Liver (tissue), 10 donors: ENCODE data around the gene NTN1. TPM values are rescaled to one million over a fixed set of nuclear protein-coding genes. Genes with fewer than 3 reads are reported as not detected.

Experiments
- DNase-seq: peaks from one replicate; pipeline ENCODE4 v3.0.0-alpha.2; 2017; ENCODE audit warnings: low spot score
- H3K27ac ChIP-seq, 2 donors: one replicate each; pipeline ENCODE4 v1.7.0; 2013; ENCODE audit warnings: inconsistent platforms in 2 of 2, low read length in 2 of 2, control low read depth in 1 of 2, low read depth in 1 of 2, mild to moderate bottlenecking in 1 of 2
- H3K27me3 ChIP-seq, 4 donors: one replicate each; pipeline versions ENCODE4 v1.6.1 to v1.7.0; 2013; ENCODE audit warnings: low read length in 3 of 4, inconsistent platforms in 1 of 4, mild to moderate bottlenecking in 1 of 4, moderate library complexity in 1 of 4; ENCODE audit not compliant: control insufficient read depth in 4 of 4, insufficient read depth in 4 of 4
- H3K36me3 ChIP-seq, 4 donors: one replicate each; pipeline versions ENCODE4 v1.6.1 to v1.7.0; 2013; ENCODE audit warnings: low read length in 3 of 4, mild to moderate bottlenecking in 3 of 4, low read depth in 1 of 4, moderate library complexity in 1 of 4; ENCODE audit not compliant: control insufficient read depth in 4 of 4, insufficient read depth in 3 of 4
- H3K4me1 ChIP-seq, 4 donors: one replicate each; pipeline versions ENCODE4 v1.6.1 to v1.7.0; 2013; ENCODE audit warnings: low read length in 3 of 4, mild to moderate bottlenecking in 3 of 4, moderate library complexity in 1 of 4; ENCODE audit not compliant: control insufficient read depth in 4 of 4, insufficient read depth in 4 of 4
- H3K4me3 ChIP-seq, 3 donors: one replicate each; pipeline versions ENCODE4 v1.6.1 to v1.7.0; 2013; ENCODE audit warnings: low read length in 3 of 3, control low read depth in 1 of 3, low read depth in 1 of 3, mild to moderate bottlenecking in 1 of 3
- H3K9ac ChIP-seq, 2 donors: one replicate each; pipeline ENCODE4 v1.7.0; 2013; ENCODE audit warnings: low read length in 2 of 2, mild to moderate bottlenecking in 2 of 2, moderate library complexity in 2 of 2, control low read depth in 1 of 2, low read depth in 1 of 2
- H3K9me3 ChIP-seq, 4 donors: one replicate each; pipeline versions ENCODE4 v1.6.1 to v1.7.0; 2013; ENCODE audit warnings: low read length in 3 of 4; ENCODE audit not compliant: control insufficient read depth in 4 of 4
- EGR1 ChIP-seq, 2 donors: IDR thresholded peaks; 2 replicates each; pipeline ENCODE4 v1.6.1; 2016 to 2018; ENCODE audit warnings: antibody characterized with exemption in 2 of 2, low read depth in 2 of 2
- WGBS: extraction: QIAGEN DNeasy Blood & Tissue Kit; methylation state at CpG from one replicate; pipeline ENCODE4 v1.1.7; 2013; 5-methylcytosine and 5-hydroxymethylcytosine counted together
- polyA plus RNA-seq, 2 donors: library from polyadenylated mRNA; stranded (reverse) in 1 of 2; unstranded in 1 of 2; fragments of 200-250 nt in 1 of 2; fragments of >200 nt in 1 of 2; fragmentation: Nextera tagmentation in 1 of 2; extraction: Ambion mirVana in 1 of 2; gene quantifications; one replicate each; pipeline versions ENCODE4 v1.2.1 to v1.2.3, GENCODE V29; 2013 to 2015
- small RNA-seq: library from RNA; depleted of rRNA; stranded (forward); fragments of <200 nt; gene quantifications from one replicate; pipeline ENCODE3, GENCODE V24; 2014
- total RNA-seq, 2 donors: library from RNA; depleted of rRNA; stranded (reverse); fragments of >200 nt; gene quantifications; one replicate each; pipeline ENCODE4 v1.2.3, GENCODE V29; 2014
- donor health status: healthy.
- donor health status: healthy.
- donor health status: healthy.
- donor health status: healthy.
- donor health status: healthy.

NTN1 gene
- total and polyA plus RNA-seq, 4 donors: 0.14 to 8.7 (median 4.3) TPM

DNA sequence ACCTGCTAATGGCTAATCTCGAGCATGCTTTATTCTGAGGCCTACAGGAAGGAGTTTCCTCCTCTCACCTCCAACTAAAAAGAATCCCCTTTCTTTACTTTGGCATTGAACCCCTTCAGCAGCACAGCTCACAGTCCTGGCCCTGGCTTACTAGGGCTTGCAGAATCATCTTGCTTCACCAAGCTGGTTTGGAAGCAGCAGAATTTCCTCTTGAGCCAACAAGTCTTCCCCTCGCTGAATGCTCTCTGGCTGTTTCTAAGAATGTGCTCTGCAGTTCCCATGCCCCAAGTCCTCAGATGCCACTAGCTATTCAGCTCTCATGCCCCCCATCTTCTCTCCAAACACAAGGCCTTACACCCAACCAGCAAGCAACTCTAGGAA lies 271.2 kb downstream of the NTN1 start:
- TF ChIP-seq EGR1 (IDR thresholded peaks at IDR 0.05; ENCODE audit: low read depth in 2 of 2): no peak
- H3K9ac ChIP-seq: no peak overlapping the region
- no peak overlapping the region for H3K4me3 ChIP-seq
- H3K36me3 ChIP-seq: no peaks in the 10 kb centered on the region
- no peak overlapping the region for H3K27ac ChIP-seq
- no peaks in the 10 kb centered on the region for H3K9me3 ChIP-seq
- 81% methylated on average over 2 of the region's 2 CpGs for WGBS
- no peak for DNase-seq
- H3K27me3 ChIP-seq: no peaks in the 10 kb centered on the region
- H3K4me1 ChIP-seq: peaks cover 0 to 7% (median 4%) of the 10 kb centered on the region in 4 donors

Small RNAs within 50 kb of the gene (small RNA-seq; reads per million reads assigned to genes)
- gene AC005695.3: not detected

Other genes with a start within 250 kb of the NTN1 start
- gene MFSD6L, start 222.1 kb upstream of the NTN1 start, total RNA-seq: under 1 TPM; 0.05 to 0.25 TPM
- gene MFSD6L, start 222.1 kb upstream of the NTN1 start, polyA plus RNA-seq: under 1 TPM in 1 of 2 donors, not detected in 1; 0.03 TPM
- gene PIK3R6, start 153.8 kb upstream of the NTN1 start, total RNA-seq: under 1 TPM; 0.17 to 0.37 TPM
- gene PIK3R6, start 153.8 kb upstream of the NTN1 start, polyA plus RNA-seq: under 1 TPM; 0.15 to 0.18 TPM
- gene PIK3R5, start 55.8 kb upstream of the NTN1 start, total RNA-seq: 1 to 10 TPM; 2.9 to 7.8 TPM
- 1 to 10 TPM in 1 of 2 donors, under 1 TPM in 1; 0.93 to 2.3 TPM for gene PIK3R5, start 55.8 kb upstream of the NTN1 start, polyA plus RNA-seq